ENCODE results near the gene TNNI2.
A peak's percentile ranks its signal among the peaks of the same experiment; 100 is the strongest.
"Not testable (repeated sequence)": the region's sequence is repeated elsewhere in the genome, so short reads cannot be mapped to it uniquely, and the experiment has no call there.

The TNNI2 gene

GRCh38 chr11:1875093-1875850 is 36.5 kb downstream of the TNNI2 start:
- DNase-seq (ENCODE audit: low spot score) = no peak

GRCh38 chr11:1875851-1876301 is 37.1 kb downstream of the TNNI2 start:
- DNase-seq (ENCODE audit: low spot score) = not testable (repeated sequence)

GRCh38 chr11:1876361-1877063 is 37.7 kb downstream of the TNNI2 start:
- no peak for DNase-seq (ENCODE audit: low spot score)

- DNase-seq (ENCODE audit: low spot score) = no peak
Measured at GRCh38 chr11:1877211-1878136, 38.7 kb downstream of the TNNI2 start.

GRCh38 chr11:1878137-1879031 is 39.6 kb downstream of the TNNI2 start:
- DNase-seq (ENCODE audit: low spot score) = no peak

GRCh38 chr11:1879342-1879940 is 40.7 kb downstream of the TNNI2 start:
- DNase-seq (ENCODE audit: low spot score) = no peak

- no peak for DNase-seq (ENCODE audit: low spot score)
Measured at GRCh38 chr11:1879941-1880720, 41.4 kb downstream of the TNNI2 start.

GRCh38 chr11:1880746-1881441 is 42.1 kb downstream of the TNNI2 start:
- no peak for DNase-seq (ENCODE audit: low spot score)

- DNase-seq (ENCODE audit: low spot score) = no peak
Measured at GRCh38 chr11:1881442-1882264, 42.9 kb downstream of the TNNI2 start.

GRCh38 chr11:1882265-1883238 is 43.8 kb downstream of the TNNI2 start:
- peak; percentile 78 for DNase-seq (ENCODE audit: low spot score)

GRCh38 chr11:1883346-1884302 is 44.8 kb downstream of the TNNI2 start:
- no peak for DNase-seq (ENCODE audit: low spot score)

GRCh38 chr11:1884303-1884700 is 45.5 kb downstream of the TNNI2 start:
- no peak for DNase-seq (ENCODE audit: low spot score)

- DNase-seq (ENCODE audit: low spot score) = not testable (repeated sequence)
Measured at GRCh38 chr11:1886551-1886950, 47.8 kb downstream of the TNNI2 start.

- no peak for DNase-seq (ENCODE audit: low spot score)
Measured at GRCh38 chr11:1887451-1888346, 48.9 kb downstream of the TNNI2 start.

- DNase-seq (ENCODE audit: low spot score) = no peak
Measured at GRCh38 chr11:1888347-1888753, 49.6 kb downstream of the TNNI2 start.
